HUES48 (cell line): ENCODE data around the gene PARD3.

Experiments used
- H3K27ac ChIP-seq: one replicate; pipeline ENCODE4 v1.7.0; 2013; ENCODE audit warnings: low read depth, low read length, inconsistent platforms
- H3K27me3 ChIP-seq: 2 replicates; pipeline ENCODE4 v1.6.1; 2013; ENCODE audit warnings: mild to moderate bottlenecking, low read length; ENCODE audit not compliant: control insufficient read depth, insufficient read depth
- H3K36me3 ChIP-seq: 2 replicates; pipeline ENCODE4 v1.6.1; 2013; ENCODE audit warnings: low read length; ENCODE audit not compliant: control insufficient read depth, insufficient read depth
- H3K4me1 ChIP-seq: 2 replicates; pipeline ENCODE4 v1.6.1; 2013; ENCODE audit warnings: mild to moderate bottlenecking, low read length; ENCODE audit not compliant: control insufficient read depth, insufficient read depth
- H3K4me3 ChIP-seq: 2 replicates; pipeline ENCODE4 v1.5.1; 2013; ENCODE audit warnings: mild to moderate bottlenecking, low read depth, low read length
- H3K9ac ChIP-seq: 2 replicates; pipeline ENCODE4 v1.6.1; 2013; ENCODE audit warnings: mild to moderate bottlenecking, low read depth, low read length, moderate library complexity
- H3K9me3 ChIP-seq: 2 replicates; pipeline ENCODE4 v1.6.1; 2013; ENCODE audit warnings: low read length; ENCODE audit not compliant: control insufficient read depth, insufficient read depth

The PARD3 gene

GRCh38 chr10:34687434-34688210 is 127.5 kb downstream of the PARD3 start:
- H3K27ac ChIP-seq = no peak overlapping the region
- no peaks in the 10 kb centered on the region for H3K27me3 ChIP-seq
- no peaks in the 10 kb centered on the region for H3K36me3 ChIP-seq
- peaks cover 11% of the 10 kb centered on the region for H3K4me1 ChIP-seq
- H3K9me3 ChIP-seq = no peaks in the 10 kb centered on the region
- H3K4me3 ChIP-seq = no peak overlapping the region
- no peak overlapping the region for H3K9ac ChIP-seq

- Histone ChIP-seq H3K4me3 (no peak overlapping the region), H3K36me3 (no peaks in the 10 kb centered on the region), H3K27me3 (no peaks in the 10 kb centered on the region), H3K4me1 (peaks cover 12% of the 10 kb centered on the region), H3K27ac (no peak overlapping the region), H3K9ac (no peak overlapping the region), H3K9me3 (no peaks in the 10 kb centered on the region)
These were observed 132.5 kb downstream of the PARD3 start for GRCh38 chr10:34682580-34682979.

GRCh38 chr10:34681933-34682332 is 133.2 kb downstream of the PARD3 start:
- H3K4me1 ChIP-seq = peaks cover 12% of the 10 kb centered on the region
- no peak overlapping the region for H3K4me3 ChIP-seq
- no peaks in the 10 kb centered on the region for H3K9me3 ChIP-seq
- no peak overlapping the region for H3K9ac ChIP-seq
- H3K36me3 ChIP-seq = no peaks in the 10 kb centered on the region
- no peak overlapping the region for H3K27ac ChIP-seq
- no peaks in the 10 kb centered on the region for H3K27me3 ChIP-seq

- Histone ChIP-seq H3K4me3 (no peak overlapping the region), H3K27ac (no peak overlapping the region), H3K27me3 (no peaks in the 10 kb centered on the region), H3K36me3 (no peaks in the 10 kb centered on the region), H3K9me3 (no peaks in the 10 kb centered on the region), H3K4me1 (peaks cover 10% of the 10 kb centered on the region), H3K9ac (no peak overlapping the region)
These were observed 135.9 kb downstream of the PARD3 start for GRCh38 chr10:34679177-34679576.

GRCh38 chr10:34677591-34677990 is 137.5 kb downstream of the PARD3 start:
- H3K4me3 ChIP-seq = no peak overlapping the region
- H3K27ac ChIP-seq = no peak overlapping the region
- H3K9me3 ChIP-seq = no peaks in the 10 kb centered on the region
- H3K36me3 ChIP-seq = no peaks in the 10 kb centered on the region
- no peak overlapping the region for H3K9ac ChIP-seq
- no peaks in the 10 kb centered on the region for H3K27me3 ChIP-seq
- H3K4me1 ChIP-seq = peaks cover 10% of the 10 kb centered on the region

- H3K36me3 ChIP-seq = no peaks in the 10 kb centered on the region
- no peak overlapping the region for H3K9ac ChIP-seq
- H3K4me3 ChIP-seq = no peak overlapping the region
These were observed 138.0 kb downstream of the PARD3 start for GRCh38 chr10:34677132-34677531.

GRCh38 chr10:34674176-34674575 is 140.9 kb downstream of the PARD3 start:
- Histone ChIP-seq H3K4me1 (peaks cover 9% of the 10 kb centered on the region), H3K27me3 (no peaks in the 10 kb centered on the region), H3K9ac (no peak overlapping the region), H3K4me3 (no peak overlapping the region), H3K9me3 (no peaks in the 10 kb centered on the region), H3K27ac (no peak overlapping the region), H3K36me3 (no peaks in the 10 kb centered on the region)

More at GRCh38 chr10:34677132-34677531, 138.0 kb downstream of the PARD3 start:
- Histone ChIP-seq H3K4me1 (peaks cover 10% of the 10 kb centered on the region), H3K9me3 (no peaks in the 10 kb centered on the region), H3K27me3 (no peaks in the 10 kb centered on the region), H3K27ac (no peak overlapping the region)

- Histone ChIP-seq H3K4me3 (no peak overlapping the region), H3K9ac (no peak overlapping the region), H3K4me1 (peaks cover 5% of the 10 kb centered on the region; the same call in 1 of the 2 replicates), H3K27me3 (no peaks in the 10 kb centered on the region), H3K9me3 (no peaks in the 10 kb centered on the region), H3K27ac (no peak overlapping the region), H3K36me3 (no peaks in the 10 kb centered on the region)
These were observed 145.0 kb downstream of the PARD3 start for GRCh38 chr10:34670081-34670480.

- no peak overlapping the region for H3K27ac ChIP-seq
- H3K9ac ChIP-seq = no peak overlapping the region
- H3K36me3 ChIP-seq = no peaks in the 10 kb centered on the region
- H3K4me1 ChIP-seq = peaks cover 5% of the 10 kb centered on the region; the same call in 1 of the 2 replicates
- H3K4me3 ChIP-seq = no peak overlapping the region
- no peaks in the 10 kb centered on the region for H3K27me3 ChIP-seq
- no peaks in the 10 kb centered on the region for H3K9me3 ChIP-seq
These were observed 146.0 kb downstream of the PARD3 start for GRCh38 chr10:34669079-34669478.

- Histone ChIP-seq H3K4me3 (no peak overlapping the region), H3K27ac (no peak overlapping the region), H3K36me3 (no peaks in the 10 kb centered on the region), H3K4me1 (peaks cover 5% of the 10 kb centered on the region; the same call in 1 of the 2 replicates), H3K27me3 (no peaks in the 10 kb centered on the region), H3K9ac (no peak overlapping the region), H3K9me3 (no peaks in the 10 kb centered on the region)
These were observed 147.9 kb downstream of the PARD3 start for GRCh38 chr10:34667177-34667576.

GRCh38 chr10:34666008-34666704 is 148.9 kb downstream of the PARD3 start:
- Histone ChIP-seq H3K9ac (no peak overlapping the region), H3K36me3 (no peaks in the 10 kb centered on the region), H3K27me3 (no peaks in the 10 kb centered on the region), H3K4me3 (no peak overlapping the region), H3K27ac (peak overlapping the region; percentile 57), H3K4me1 (peaks cover 5% of the 10 kb centered on the region; the same call in 1 of the 2 replicates), H3K9me3 (no peaks in the 10 kb centered on the region)
